Stimulated activated CD4-positive, alpha-beta T cell treated with anti-CD3 and anti-CD28 coated beads, Interleukin-4, amount 100 ng/mL, for 24 hours (primary cell): ENCODE data around the gene PTPRN2.
"Not testable (repeated sequence)": the region's sequence is repeated elsewhere in the genome, so short reads cannot be mapped to it uniquely, and the experiment has no call there.

Experiments used
- DNase-seq: peaks from one replicate; pipeline ENCODE4 v3.0.0-alpha.2; 2020

PTPRN2 gene

DNA sequence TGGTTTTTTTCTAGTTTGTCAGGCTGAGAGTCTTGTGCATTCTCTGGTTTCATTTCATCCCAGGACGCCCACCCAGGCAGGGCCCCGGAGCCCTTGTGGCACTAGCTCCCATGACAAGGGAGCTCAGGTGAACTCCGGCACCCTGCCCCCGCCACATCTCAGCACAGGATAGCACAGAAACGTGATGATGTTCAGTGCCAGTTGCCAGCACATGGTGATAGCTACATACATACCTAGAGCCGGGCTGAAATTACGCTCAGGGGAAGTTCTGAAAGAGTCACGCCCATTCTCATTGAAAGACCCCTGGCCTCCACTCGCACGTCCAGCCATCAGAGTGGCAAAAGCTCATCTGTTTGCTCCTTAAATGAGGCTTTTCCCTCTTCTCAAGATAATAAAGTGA, 273.7 kb downstream of the PTPRN2 start:
- DNase-seq: no peak

GRCh38 chr7:158312789-158313188, 274.8 kb downstream of the PTPRN2 start:
- no peak for DNase-seq

DNA sequence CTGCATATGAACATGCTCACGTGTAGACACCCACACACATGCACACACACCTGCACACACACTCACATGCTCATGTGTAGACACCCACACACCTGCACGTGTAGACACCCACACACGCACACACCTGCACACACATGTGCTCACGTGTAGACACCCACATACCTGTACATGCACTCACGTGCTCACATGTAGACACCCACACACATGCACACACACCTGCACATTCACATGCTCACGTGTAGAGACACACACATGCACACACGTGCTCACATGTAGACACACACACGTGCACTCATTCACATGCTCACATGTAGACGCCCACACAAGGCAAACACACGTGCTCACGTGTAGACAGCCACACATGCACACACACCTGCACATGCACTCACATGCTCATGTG, 275.8 kb downstream of the PTPRN2 start:
- no peak for DNase-seq

DNA sequence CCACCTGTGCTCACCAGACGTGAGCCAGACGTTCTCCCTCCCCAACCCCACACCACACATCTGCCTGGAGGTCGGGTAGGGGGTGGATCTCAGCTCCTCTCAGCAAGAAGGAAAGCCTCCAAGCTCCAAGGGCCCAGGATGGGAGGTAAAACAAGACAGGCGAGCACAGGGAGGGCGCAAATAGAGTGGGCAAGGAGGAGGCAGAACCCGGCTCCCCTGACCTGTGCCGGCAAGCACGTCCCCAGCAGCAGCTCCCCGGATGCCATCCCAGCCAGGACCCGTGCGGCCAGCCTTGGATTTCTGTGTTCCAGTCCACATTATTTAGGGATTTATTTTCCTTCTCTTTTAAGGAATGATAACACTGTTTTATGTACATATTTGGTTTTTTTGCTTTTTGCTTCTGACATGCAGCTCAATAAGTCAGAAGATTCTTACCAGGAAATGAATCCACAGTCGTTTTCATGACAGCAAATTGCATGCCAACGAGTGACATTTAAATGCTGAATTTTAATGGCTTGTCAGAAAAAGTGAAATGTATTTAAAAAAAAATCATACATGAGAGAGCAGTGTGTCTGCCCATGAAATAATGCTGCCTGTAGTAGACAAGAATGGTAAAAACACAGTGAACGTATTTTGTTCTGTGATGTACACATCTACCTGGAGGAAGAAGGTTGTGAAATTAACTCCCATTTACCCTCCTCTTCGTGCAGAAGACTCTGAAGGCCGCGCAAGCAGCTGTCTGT, 276.5 kb downstream of the PTPRN2 start:
- no peak for DNase-seq

- DNase-seq: no peak
These were observed 277.5 kb downstream of the PTPRN2 start for GRCh38 chr7:158309868-158310763.

- DNase-seq: no peak
These were observed 279.6 kb downstream of the PTPRN2 start for GRCh38 chr7:158308001-158308400.

- not testable (repeated sequence) for DNase-seq
These were observed 283.6 kb downstream of the PTPRN2 start for GRCh38 chr7:158304072-158304471.

DNA sequence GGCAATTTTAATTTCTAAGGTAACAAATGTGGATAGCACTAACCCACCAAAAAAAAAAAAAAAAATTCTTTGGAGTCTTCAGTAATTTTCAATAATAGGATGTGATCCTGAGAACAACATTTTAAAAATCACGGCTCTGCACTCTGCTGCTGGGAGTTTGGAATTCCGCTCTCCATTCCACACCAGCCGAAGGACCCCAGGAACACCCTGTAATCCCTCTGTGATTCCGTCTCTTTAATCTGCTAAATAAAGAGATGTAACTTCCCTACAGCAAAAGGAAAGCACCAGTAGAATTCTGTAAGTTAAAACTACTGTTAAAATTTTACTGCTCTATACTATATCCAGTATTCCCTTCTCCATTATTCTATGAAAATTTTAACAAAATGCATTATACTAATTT, 284.5 kb downstream of the PTPRN2 start:
- no peak for DNase-seq

- DNase-seq: no peak
These were observed 285.2 kb downstream of the PTPRN2 start for GRCh38 chr7:158302274-158303070.

- no peak for DNase-seq
These were observed 286.4 kb downstream of the PTPRN2 start for GRCh38 chr7:158301207-158301606.

DNA sequence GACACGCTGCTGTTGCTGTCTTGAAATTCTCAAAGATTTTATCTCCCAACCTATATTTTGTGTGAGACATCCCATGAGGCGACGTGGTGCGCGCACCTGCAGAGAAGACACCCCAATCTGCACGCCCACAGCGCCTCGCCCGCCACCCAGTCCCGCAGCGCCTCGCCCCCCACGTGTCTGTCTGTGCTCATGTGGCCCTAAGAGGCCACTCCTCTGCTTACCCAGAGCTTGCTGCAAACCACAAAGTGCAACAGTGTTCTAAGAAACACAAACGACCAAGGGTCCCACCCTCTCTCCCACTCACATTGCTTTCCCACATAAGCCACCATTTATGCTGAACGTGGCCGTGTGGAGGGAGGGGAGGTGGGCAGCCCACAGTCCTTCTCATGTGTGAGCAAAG, 287.2 kb downstream of the PTPRN2 start:
- no peak for DNase-seq

DNA sequence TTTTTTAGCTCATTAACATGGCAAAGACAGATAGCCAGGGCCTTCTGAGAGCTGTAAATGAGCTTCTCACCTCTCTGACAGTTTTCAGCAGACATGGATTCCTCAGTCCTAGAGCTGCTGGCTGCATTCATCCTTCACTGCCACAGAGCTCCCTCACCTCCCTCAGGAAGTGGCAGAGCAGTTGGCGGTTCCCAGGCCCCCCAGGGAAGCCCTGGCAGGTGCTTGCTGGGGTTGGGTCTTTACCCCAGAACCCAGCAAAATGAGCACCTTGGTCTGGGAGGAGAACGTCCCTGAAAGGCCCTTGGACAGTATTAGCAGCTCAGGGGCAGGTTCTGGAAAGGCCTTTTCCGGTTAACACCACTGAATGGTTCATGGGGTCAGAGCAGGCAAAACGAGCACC, 288.0 kb downstream of the PTPRN2 start:
- DNase-seq: no peak

GRCh38 chr7:158296798-158297104, 290.9 kb downstream of the PTPRN2 start:
- DNase-seq: no peak

- DNase-seq: no peak
These were observed 291.4 kb downstream of the PTPRN2 start for GRCh38 chr7:158295966-158296797.

GRCh38 chr7:158294468-158295215, 293.0 kb downstream of the PTPRN2 start:
- not testable (repeated sequence) for DNase-seq

DNA sequence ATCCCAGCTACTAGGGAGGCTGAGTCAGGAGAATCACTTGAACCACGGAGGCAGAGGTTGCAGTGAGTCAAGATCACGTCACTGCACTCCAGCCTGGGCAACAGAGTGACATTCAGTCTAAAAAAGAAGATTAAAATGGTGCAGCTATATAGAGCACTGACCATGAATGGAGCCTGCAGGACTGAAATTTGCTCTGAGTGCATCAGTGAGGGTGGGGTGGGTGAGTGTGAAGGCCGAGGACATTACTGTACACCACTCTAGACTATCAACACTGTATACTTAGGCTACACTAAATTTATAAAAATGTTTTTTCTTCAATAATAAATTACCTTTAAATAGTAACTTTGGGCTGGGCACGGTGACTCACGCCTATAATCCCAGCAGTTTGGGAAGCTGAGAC, 294.7 kb downstream of the PTPRN2 start:
- no peak for DNase-seq

DNA sequence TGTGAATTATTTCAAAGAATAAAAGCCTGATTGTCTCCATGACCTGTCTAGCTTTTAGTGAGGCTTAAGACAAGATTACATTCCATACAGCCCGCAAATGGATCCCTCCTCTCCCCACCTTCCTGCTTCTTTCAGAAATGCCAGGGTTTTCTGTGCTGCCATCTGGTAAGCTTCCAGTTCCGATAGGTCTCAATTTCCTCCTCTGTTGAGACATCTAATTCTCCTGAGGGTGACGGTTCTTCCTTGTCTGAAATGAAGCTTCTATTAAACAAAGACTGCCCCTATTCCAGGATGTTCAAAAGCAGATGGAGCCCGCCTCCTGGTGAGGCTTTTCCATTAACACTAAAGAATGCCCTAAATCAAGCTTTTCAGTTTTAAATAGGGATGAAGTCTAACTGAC, 295.6 kb downstream of the PTPRN2 start:
- DNase-seq: no peak

DNA sequence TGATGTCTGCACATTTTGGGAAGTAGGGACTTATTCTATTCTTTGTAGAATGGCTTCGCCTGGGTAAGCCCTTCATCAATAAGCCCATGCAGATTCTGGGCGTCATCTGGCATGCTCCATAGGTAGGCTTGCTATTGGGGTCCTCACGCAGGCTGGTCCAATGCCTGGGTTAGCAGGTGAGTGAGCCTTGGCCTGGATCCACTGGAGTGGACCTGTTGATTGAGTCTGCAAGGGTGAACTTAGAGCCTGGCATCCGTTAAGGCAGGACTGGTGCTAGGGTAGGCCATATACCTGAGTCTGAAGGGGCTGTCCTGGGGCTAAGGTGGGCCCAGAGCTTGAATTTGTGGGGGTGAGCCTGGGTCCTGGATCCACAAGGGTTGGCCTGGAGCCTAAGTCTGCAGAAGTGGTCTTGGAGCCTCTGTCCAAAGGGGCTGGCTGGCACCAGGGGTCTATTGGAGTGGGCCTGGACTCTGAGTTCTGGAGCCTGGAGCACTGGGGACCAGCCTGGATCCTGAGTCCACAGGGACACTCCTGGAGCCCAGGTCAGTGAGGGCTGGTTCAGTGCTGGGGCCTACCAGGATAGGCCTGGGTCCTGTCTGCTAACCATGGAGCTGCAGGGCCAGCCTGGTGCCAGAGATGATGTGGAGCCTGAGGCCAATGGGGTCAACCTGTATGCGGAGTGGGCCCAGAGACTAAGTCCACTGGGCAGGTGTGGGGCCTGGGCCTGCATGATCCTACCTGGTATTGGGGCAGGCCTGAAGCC, 297.7 kb downstream of the PTPRN2 start:
- no peak for DNase-seq

- DNase-seq: no peak
These were observed 298.4 kb downstream of the PTPRN2 start for GRCh38 chr7:158289231-158289630.

- DNase-seq: no peak
These were observed 301.4 kb downstream of the PTPRN2 start for GRCh38 chr7:158286210-158286609.

- no peak for DNase-seq
These were observed 302.2 kb downstream of the PTPRN2 start for GRCh38 chr7:158285383-158285770.
